Caco-2 (cell line): ENCODE data around the gene B3GALT6. TPM values are rescaled to one million over a fixed set of nuclear protein-coding genes. Genes with fewer than 3 reads are reported as not detected.

Experiments used
- BruUV-seq: library from RNA; stranded (reverse); fragments of 400-500 nt; replicated peaks from 2 replicates; lab custom pipeline; 2021; lab: Mats Ljungman, UMichigan
- CTCF ChIA-PET: fragments of 300-600 bp; sonication (Branson Sonifier 250); formaldehyde crosslinking; loops from one replicate; lab custom pipeline; 2022; ENCODE audit warnings: antibody characterized with exemption; lab: Charles Lee
- POLR2A ChIA-PET: fragments of 300-600 bp; sonication (Branson Sonifier 250); formaldehyde crosslinking; loops from one replicate; lab custom pipeline; 2022; ENCODE audit warnings: antibody characterized with exemption; lab: Charles Lee
- DNase-seq, 2 experiments: peaks; one replicate each; pipeline versions ENCODE4 v3.0.0 to v3.0.0-alpha.2; 2020 to 2022
- H3K27me3 ChIP-seq: replicated peaks from 2 replicates; pipeline ENCODE4 v1.6.0; 2011; ENCODE audit warnings: low read length; ENCODE audit not compliant: control insufficient read depth, insufficient read depth
- H3K36me3 ChIP-seq: 2 replicates; pipeline ENCODE4 v1.5.1; 2011; ENCODE audit warnings: low read length; ENCODE audit not compliant: control insufficient read depth, insufficient read depth
- H3K4me1 ChIP-seq: fragments of 250-450 bp; sonication (Bioruptor Pico); 2 replicates; pipeline ENCODE4 v1.5.1; 2020; ENCODE audit warnings: mild to moderate bottlenecking
- H3K4me3 ChIP-seq: 2 replicates; pipeline ENCODE4 v1.5.1; 2011; ENCODE audit warnings: low read depth, mild to moderate bottlenecking, control low read depth, low read length
- H3K9me3 ChIP-seq: fragments of 250-450 bp; sonication (Bioruptor Pico); 2 replicates; pipeline ENCODE4 v1.5.1; 2020; ENCODE audit warnings: mild to moderate bottlenecking, moderate library complexity
- H3K27ac Mint-ChIP-seq: one replicate; pipeline ENCODE4 v1.8.0; 2022; ENCODE audit warnings: mixed read lengths; ENCODE audit not compliant: unreplicated experiment
- H3K27me3 Mint-ChIP-seq: one replicate; pipeline ENCODE4 v1.8.0; 2022; ENCODE audit warnings: mixed read lengths; ENCODE audit not compliant: insufficient read depth, unreplicated experiment
- H3K36me3 Mint-ChIP-seq: one replicate; pipeline ENCODE4 v1.8.0; 2022; ENCODE audit warnings: mild to moderate bottlenecking, mixed read lengths; ENCODE audit not compliant: insufficient read depth, unreplicated experiment
- H3K4me1 Mint-ChIP-seq: one replicate; pipeline ENCODE4 v1.8.0; 2022; ENCODE audit warnings: low read depth, mixed read lengths; ENCODE audit not compliant: unreplicated experiment
- H3K4me3 Mint-ChIP-seq: one replicate; pipeline ENCODE4 v1.8.0; 2022; ENCODE audit warnings: mild to moderate bottlenecking, moderate library complexity, mixed read lengths; ENCODE audit not compliant: unreplicated experiment
- H3K9me3 Mint-ChIP-seq: one replicate; pipeline ENCODE4 v1.8.0; 2022; ENCODE audit warnings: mixed read lengths; ENCODE audit not compliant: unreplicated experiment
- intact Hi-C: fragments of 100-400 bp; cut with micrococcal nuclease; formaldehyde crosslinking; loops from one replicate; pipeline ENCODE4 v1.10.0; 2022; ENCODE audit not compliant: unreplicated experiment
- total RNA-seq: library from RNA; stranded (reverse); gene quantifications from 2 replicates; pipeline ENCODE4 v1.2.3, GENCODE V29; 2022
- TF ChIP-seq, protein P1 (sequence below), 2 experiments: fragments of 200-600 bp in 1 of 2; IDR thresholded peaks; 1 replicate in 1 of 2; 2 replicates in 1 of 2; pipeline versions ENCODE4 v1.5.1 to v1.8.0; 2011 to 2022; ENCODE audit warnings: antibody characterized with exemption in 1 of 2, control low read depth in 1 of 2, inconsistent platforms in 1 of 2, low read depth in 1 of 2, low read length in 1 of 2, mild to moderate bottlenecking in 1 of 2, moderate library complexity in 1 of 2; ENCODE audit not compliant: insufficient read depth in 1 of 2, severe bottlenecking in 1 of 2, unreplicated experiment in 1 of 2

B3GALT6 gene
- total RNA-seq, 1 experiment from 2014 or later, result 24.8 TPM

- Histone ChIP-seq H3K4me1 (peaks cover 8% of the 10 kb centered on the region), H3K4me3 (peak overlapping the region; percentile 70), H3K9me3 (no peaks in the 10 kb centered on the region), H3K27me3 (no peaks in the 10 kb centered on the region), H3K36me3 (peaks cover 2% of the 10 kb centered on the region; the same call in 1 of the 2 replicates)
- TSS peak; percentile 86 for BruUV-seq
- intact Hi-C loops, result loop anchor here (2.0 kb wide), 2 partner anchors 68 to 108 kb away; no protein-coding TSS in a partner anchor
- H3K27ac Mint-ChIP-seq, result peak overlapping the region; percentile 83
- peaks cover 39% of the 10 kb centered on the region for H3K36me3 Mint-ChIP-seq
- TF ChIP-seq, protein P1, sequence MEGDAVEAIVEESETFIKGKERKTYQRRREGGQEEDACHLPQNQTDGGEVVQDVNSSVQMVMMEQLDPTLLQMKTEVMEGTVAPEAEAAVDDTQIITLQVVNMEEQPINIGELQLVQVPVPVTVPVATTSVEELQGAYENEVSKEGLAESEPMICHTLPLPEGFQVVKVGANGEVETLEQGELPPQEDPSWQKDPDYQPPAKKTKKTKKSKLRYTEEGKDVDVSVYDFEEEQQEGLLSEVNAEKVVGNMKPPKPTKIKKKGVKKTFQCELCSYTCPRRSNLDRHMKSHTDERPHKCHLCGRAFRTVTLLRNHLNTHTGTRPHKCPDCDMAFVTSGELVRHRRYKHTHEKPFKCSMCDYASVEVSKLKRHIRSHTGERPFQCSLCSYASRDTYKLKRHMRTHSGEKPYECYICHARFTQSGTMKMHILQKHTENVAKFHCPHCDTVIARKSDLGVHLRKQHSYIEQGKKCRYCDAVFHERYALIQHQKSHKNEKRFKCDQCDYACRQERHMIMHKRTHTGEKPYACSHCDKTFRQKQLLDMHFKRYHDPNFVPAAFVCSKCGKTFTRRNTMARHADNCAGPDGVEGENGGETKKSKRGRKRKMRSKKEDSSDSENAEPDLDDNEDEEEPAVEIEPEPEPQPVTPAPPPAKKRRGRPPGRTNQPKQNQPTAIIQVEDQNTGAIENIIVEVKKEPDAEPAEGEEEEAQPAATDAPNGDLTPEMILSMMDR (IDR thresholded peaks at IDR 0.05; ENCODE audit: insufficient read depth in 1 of 2, low read depth in 1 of 2, low read length in 1 of 2, severe bottlenecking in 1 of 2, unreplicated experiment in 1 of 2), result peak in 1 of 2 experiments; percentile 42
- peak in 1 of 2 experiments; percentile 46 for DNase-seq
- CTCF ChIA-PET, result interaction anchor here (0.6 to 1.2 kb wide), 5 partner anchors 66 to 275 kb away, joined by 3 to 8 read pairs (median 3); no protein-coding TSS in a partner anchor
- no peaks in the 10 kb centered on the region for H3K27me3 Mint-ChIP-seq
- no peaks in the 10 kb centered on the region for H3K9me3 Mint-ChIP-seq
- peaks cover 6% of the 10 kb centered on the region for H3K4me1 Mint-ChIP-seq
- H3K4me3 Mint-ChIP-seq, result peak overlapping the region; percentile 85
- POLR2A ChIA-PET, result interaction anchor here (0.5 to 0.9 kb wide), 4 partner anchors 43 to 106 kb away, joined by 4 to 7 read pairs (median 6); partner anchors contain the start of gene UBE2J2
Observed at GRCh38 chr1:1230656-1231399, 1.2 kb upstream of the B3GALT6 start.

GRCh38 chr1:1231400-1232207 lies 433 bp upstream of the B3GALT6 start, which contains the start of gene SDF4:
TSS of gene SDF4 (minus strand) at chr1:1232001. CDS start at chr1:1228772, 3,229 bp downstream.
- Histone ChIP-seq H3K4me3 (peak within 1 kb of the TSS; percentile 70), H3K9me3 (no peaks in the 10 kb centered on the region), H3K27me3 (no peaks in the 10 kb centered on the region), H3K4me1 (peaks cover 9% of the 10 kb centered on the region), H3K36me3 (peaks cover 2% of the 10 kb centered on the region; the same call in 1 of the 2 replicates)
- TF ChIP-seq, protein P1 (IDR thresholded peaks at IDR 0.05; ENCODE audit: insufficient read depth in 1 of 2, low read depth in 1 of 2, low read length in 1 of 2, severe bottlenecking in 1 of 2, unreplicated experiment in 1 of 2), result no peak
- intact Hi-C loops, result loop anchor here (2.0 kb wide), 2 partner anchors 69 to 109 kb away; no protein-coding TSS in a partner anchor
- Mint-ChIP-seq H3K36me3 (peaks cover 37% of the 10 kb centered on the region), H3K4me3 (peak within 1 kb of the TSS; percentile 85), H3K9me3 (no peaks in the 10 kb centered on the region), H3K4me1 (peaks cover 6% of the 10 kb centered on the region), H3K27ac (peak within 1 kb of the TSS; percentile 83), H3K27me3 (no peaks in the 10 kb centered on the region)
- CTCF ChIA-PET, result interaction anchor here (0.6 to 1.2 kb wide), 5 partner anchors 67 to 274 kb away, joined by 3 to 8 read pairs (median 3); no protein-coding TSS in a partner anchor
- BruUV-seq, result no TSS peak
- POLR2A ChIA-PET, result interaction anchor here (0.5 to 0.9 kb wide), 5 partner anchors 30 to 106 kb away, joined by 3 to 7 read pairs (median 6); partner anchors contain the start of gene UBE2J2
- peak; percentile 93 to 94 for DNase-seq
